DOHH2 (cell line): ENCODE results near the gene C11orf54.
A peak's percentile ranks its signal among the peaks of the same experiment; 100 is the strongest.

Experiments
- CTCF ChIP-seq: fragments of 200-600 bp; sonication (generic); IDR thresholded peaks from one replicate; pipeline ENCODE4 v1.5.1; 2014; ENCODE audit warnings: antibody characterized with exemption, mild to moderate bottlenecking, low read depth, low read length; ENCODE audit not compliant: poor library complexity, severe bottlenecking
- EZH2phosphoT487 ChIP-seq: fragments of 200-600 bp; sonication (generic); IDR thresholded peaks from 2 replicates; pipeline ENCODE4 v1.6.1; 2017; ENCODE audit warnings: borderline replicate concordance, mild to moderate bottlenecking, antibody characterized with exemption, low read length, moderate library complexity, mixed read lengths

GRCh38 chr11:93775289-93775688 lies 33.8 kb downstream of the C11orf54 start:
- peak; percentile 65 for TF ChIP-seq CTCF
- TF ChIP-seq EZH2phosphoT487: no peak
